GM12891 (cell line): ENCODE data around the gene FXYD7.

Experiments
- POLR2A ChIP-seq: IDR thresholded peaks from 2 replicates; pipeline ENCODE4 v1.6.1; 2011; ENCODE audit warnings: low read depth, low read length, control low read depth
- POLR2AphosphoS5 ChIP-seq: IDR thresholded peaks from 2 replicates; pipeline ENCODE4 v1.6.1; 2011; ENCODE audit warnings: low read depth, low read length, control low read depth
- SPI1 ChIP-seq: IDR thresholded peaks from 2 replicates; pipeline ENCODE4 v1.6.1; 2011; ENCODE audit warnings: low read depth, low read length, control low read depth
- TAF1 ChIP-seq: IDR thresholded peaks from 2 replicates; pipeline ENCODE4 v1.6.1; 2011; ENCODE audit warnings: low read depth, low read length, control low read depth

GRCh38 chr19:35136231-35136630 is 6.8 kb upstream of the FXYD7 start:
- no peak for TF ChIP-seq SPI1
- no peak for TF ChIP-seq POLR2A
- TF ChIP-seq POLR2AphosphoS5: no peak
- TF ChIP-seq TAF1: no peak
